NCI-H187 treated with DMSO at 0.1 percent for 48 hours (cell line): ENCODE data around the gene LPP.
"Not testable (repeated sequence)": the region's sequence is repeated elsewhere in the genome, so short reads cannot be mapped to it uniquely, and the experiment has no call there.

Source experiments
- DNase-seq: peaks from one replicate; lab custom pipeline; 2025; lab: John Stamatoyannopoulos, UW

LPP gene

DNA sequence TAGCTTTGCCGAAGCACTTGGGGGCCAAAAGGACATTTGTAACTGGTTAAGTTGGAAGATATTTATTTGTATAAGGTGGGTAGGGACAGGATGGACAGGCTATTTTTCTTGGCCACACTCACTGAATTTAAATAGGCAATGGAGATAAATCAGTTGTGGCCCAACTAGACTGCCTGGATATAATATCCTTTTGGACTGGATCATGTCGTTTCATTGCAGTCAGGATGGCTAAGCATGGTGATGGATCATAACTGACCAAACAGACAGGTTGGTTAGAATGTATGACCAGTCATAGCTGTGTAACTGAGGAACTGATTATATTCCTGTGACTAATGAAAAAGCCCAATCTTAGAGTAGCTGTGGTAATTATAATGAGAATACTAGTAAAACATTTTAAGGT lies 284.0 kb downstream of the LPP start:
- no peak for DNase-seq

- DNase-seq: no peak
Measured at GRCh38 chr3:188439080-188439479, 285.1 kb downstream of the LPP start.

DNA sequence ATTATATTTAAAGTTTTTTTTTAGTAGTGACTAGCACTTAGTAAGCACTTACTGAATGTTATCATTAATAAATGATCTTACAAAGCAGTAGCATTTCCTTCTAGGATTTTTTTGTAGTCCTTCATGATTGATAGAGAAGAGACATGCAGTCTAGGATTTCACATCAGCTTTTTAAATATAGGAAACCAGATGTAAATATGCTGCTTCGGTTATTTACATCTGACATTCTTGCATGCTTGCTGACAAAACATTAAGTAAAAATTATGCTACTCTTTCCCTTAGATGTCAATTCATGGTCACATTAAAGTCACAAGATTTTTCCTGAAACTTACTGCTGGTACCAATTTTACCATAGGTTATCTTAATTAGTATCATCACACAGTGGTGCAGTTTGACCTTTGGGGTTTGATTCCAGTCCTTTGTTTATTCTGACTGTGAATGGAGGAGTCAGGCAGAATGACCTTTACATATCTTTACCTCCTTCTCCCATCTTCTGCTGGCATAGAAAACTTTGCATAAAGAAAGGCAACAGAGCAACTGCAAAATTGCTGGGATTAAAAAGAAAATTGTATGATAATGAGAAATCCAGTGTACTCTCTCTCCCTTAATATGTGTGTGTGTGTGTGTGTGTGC lies 286.5 kb downstream of the LPP start:
- DNase-seq: no peak

DNA sequence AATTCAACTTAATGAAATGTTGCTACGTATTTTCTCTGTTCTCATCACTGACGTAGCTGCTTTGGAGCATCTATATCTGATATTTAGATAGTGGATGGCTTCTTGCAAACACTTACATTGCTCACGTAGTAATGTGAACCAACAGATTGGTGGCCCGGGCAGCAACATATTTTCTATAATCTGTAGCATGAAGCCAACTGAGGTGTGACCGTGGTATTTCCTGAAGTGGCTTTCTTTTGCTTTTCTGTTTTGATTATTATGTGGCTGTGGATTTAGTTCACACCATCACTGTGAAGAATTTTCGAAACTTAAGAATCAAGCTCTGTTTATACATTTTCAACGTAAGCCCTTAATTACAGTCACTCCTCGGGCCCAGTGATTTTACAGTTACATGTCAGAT lies 288.5 kb downstream of the LPP start:
- DNase-seq: no peak

GRCh38 chr3:188445175-188445574 lies 291.2 kb downstream of the LPP start:
- not testable (repeated sequence) for DNase-seq

GRCh38 chr3:188446014-188446413 lies 292.1 kb downstream of the LPP start:
- DNase-seq: peak; percentile 61

GRCh38 chr3:188446766-188447165 lies 292.8 kb downstream of the LPP start:
- no peak for DNase-seq

- DNase-seq: no peak
Measured at GRCh38 chr3:188448813-188449212, 294.9 kb downstream of the LPP start.

DNA sequence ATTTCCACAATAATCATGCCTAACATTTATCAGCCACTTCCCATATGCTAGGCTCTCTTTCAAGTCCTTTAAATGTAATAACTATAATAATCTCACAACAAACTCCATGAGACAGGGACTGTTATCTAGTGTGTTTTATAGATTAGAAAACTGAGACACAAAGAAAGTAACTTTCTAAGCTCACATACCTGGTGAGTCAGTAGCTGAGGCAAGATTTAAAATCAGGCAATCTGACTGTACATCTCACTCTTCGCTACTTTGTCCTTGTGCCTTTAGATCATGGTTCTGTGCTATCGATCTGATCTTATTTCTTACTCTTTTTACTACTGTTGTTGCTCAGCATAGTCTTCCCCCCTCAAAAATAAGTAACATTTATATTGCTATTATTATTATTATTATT lies 295.5 kb downstream of the LPP start:
- no peak for DNase-seq

GRCh38 chr3:188452158-188452772 lies 298.3 kb downstream of the LPP start:
- no peak for DNase-seq

- DNase-seq: no peak
Measured at GRCh38 chr3:188453431-188454384, 299.8 kb downstream of the LPP start.

- no peak for DNase-seq
Measured at GRCh38 chr3:188455748-188456147, 301.8 kb downstream of the LPP start.

GRCh38 chr3:188458756-188459155 lies 304.8 kb downstream of the LPP start:
- DNase-seq: no peak

DNA sequence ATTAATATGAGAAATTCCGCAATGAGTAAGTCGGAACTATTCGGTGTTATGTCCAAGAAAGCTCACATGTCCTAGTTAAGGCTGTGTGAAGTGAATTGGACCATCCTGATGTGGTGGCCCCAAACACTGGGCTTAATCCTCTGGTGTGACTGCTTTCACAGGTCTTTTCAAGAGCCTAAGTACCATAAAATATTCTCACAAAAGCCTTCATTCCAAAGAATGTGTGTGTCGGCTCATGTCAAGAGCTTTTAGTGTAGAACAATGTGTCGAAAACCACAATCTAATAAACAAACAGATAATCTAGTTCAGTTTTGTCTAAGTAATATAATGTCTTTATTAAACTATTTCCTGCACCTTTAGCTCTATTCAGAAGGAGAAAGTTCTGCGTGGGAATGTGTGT lies 311.4 kb downstream of the LPP start:
- DNase-seq: no peak

DNA sequence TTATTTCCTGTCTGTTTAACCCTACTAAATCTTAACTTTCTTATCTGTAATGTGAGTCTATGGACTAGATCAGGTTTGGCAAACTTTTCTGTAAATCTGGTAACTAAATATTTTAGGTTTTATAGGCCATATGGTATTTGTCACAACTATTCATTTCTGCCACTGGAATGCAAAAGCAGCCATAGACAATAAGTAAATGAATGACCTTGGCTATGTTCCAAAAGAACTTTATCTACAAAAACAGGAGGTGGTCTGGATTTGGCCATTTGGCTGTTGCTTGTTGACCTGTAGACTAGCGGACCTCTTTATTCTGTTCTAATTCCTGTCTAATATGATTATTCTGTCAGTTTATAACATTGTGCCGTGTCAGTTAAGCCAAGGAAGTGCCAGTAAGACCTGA lies 314.2 kb downstream of the LPP start:
- DNase-seq: no peak

GRCh38 chr3:188468662-188469061 lies 314.7 kb downstream of the LPP start:
- peak; percentile 81 for DNase-seq

GRCh38 chr3:188469228-188469885 lies 315.4 kb downstream of the LPP start:
- no peak for DNase-seq

- no peak for DNase-seq
Measured at GRCh38 chr3:188470508-188471130, 316.7 kb downstream of the LPP start.

DNA sequence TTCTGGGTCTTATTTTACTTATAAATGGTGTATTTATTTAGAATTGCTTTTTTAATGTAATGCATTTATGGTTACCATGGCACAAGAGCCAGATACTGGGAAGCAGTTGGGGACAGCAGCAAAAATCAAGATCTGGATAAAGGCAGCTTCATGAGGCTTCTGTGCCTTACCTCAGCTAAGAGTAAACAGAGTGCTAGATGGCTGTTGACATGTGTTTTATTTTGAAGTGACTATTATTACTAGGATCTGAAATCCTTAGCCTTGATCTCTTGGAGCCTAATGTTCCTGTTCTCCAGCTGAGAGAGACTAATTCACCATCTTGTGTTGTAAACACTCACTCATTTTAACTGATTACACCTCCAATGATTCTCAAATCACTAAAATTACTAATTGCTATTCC lies 317.8 kb downstream of the LPP start:
- no peak for DNase-seq

DNA sequence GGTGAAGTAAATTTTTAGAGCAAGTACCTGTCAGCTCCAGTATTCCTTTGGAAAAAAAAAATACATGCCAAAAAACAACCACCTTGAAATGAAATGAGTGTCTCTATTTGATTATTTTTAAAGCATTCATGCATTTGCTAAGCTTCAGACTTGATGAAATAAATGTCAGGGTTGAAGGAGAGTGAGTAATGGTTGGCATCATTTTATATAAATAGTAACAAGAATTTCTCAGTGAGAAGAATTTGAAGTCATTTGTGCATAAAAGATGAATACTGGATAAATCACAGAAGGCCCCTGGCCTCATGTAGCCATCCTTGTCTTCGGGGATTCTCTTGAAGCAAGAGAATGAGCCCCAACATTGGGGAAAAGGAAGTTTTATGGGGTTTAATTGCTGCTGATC lies 318.4 kb downstream of the LPP start:
- no peak for DNase-seq

DNA sequence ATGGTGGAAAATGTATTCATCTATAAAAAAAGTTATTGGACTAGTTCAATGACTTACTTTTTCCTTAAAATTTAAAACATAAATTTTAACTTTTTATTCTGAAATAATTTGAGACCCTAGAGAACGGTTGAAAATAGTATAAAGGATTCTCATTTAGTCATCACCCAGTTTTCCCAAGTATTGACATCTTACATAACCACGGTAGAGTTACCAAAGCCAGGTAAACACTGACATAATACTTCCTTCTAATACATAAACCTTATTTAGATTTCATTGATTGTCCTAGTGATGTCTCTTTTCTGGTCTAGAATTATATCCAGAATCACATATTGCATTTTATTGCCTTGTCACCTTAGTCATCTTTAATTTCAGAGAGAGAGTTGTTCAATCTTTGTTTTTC lies 319.1 kb downstream of the LPP start:
- DNase-seq: no peak
